Testis (tissue), 3 donors: Measurements from ENCODE around the gene ANAPC13. TPM values are rescaled to one million over a fixed set of nuclear protein-coding genes. Genes with fewer than 3 reads are reported as not detected.

ENCODE experiments used
- DNase-seq: peaks from one replicate; pipeline ENCODE4 v3.0.0-alpha.2; 2019
- H3K27ac ChIP-seq, 2 donors: fragments of 200-600 bp; sonication (generic); one replicate each; pipeline ENCODE4 v1.5.1; 2019
- H3K27me3 ChIP-seq: fragments of 200-600 bp; sonication (generic); one replicate; pipeline ENCODE4 v1.5.1; 2019
- H3K36me3 ChIP-seq: fragments of 200-600 bp; sonication (generic); one replicate; pipeline ENCODE4 v1.5.1; 2017; ENCODE audit warnings: low read depth; ENCODE audit errors: missing control alignments
- H3K4me1 ChIP-seq: fragments of 200-600 bp; sonication (generic); one replicate; pipeline ENCODE4 v1.5.1; 2019
- H3K4me3 ChIP-seq, 2 donors: fragments of 200-600 bp; sonication (generic); one replicate each; pipeline ENCODE4 v1.5.1; 2017 to 2019
- H3K9me3 ChIP-seq: fragments of 200-600 bp; sonication (generic); one replicate; pipeline ENCODE4 v1.5.1; 2017
- CTCF ChIP-seq, 3 experiments: fragments of 450-650 bp in 2 of 3; fragments of 200-600 bp in 1 of 3; sonication (generic) in 1 of 3; IDR thresholded peaks; one replicate each; pipeline ENCODE4 v1.5.1; 2016 to 2019; ENCODE audit warnings: antibody characterized with exemption in 3 of 3, mild to moderate bottlenecking in 2 of 3, moderate library complexity in 1 of 3
- POLR2A ChIP-seq: fragments of 450-650 bp; IDR thresholded peaks from one replicate; pipeline ENCODE4 v1.6.1; 2017; ENCODE audit warnings: antibody characterized with exemption, mild to moderate bottlenecking, moderate library complexity
- WGBS, 2 donors: methylation state at CpG; one replicate each; pipeline ENCODE4 v1.1.5; 2018; 5-methylcytosine and 5-hydroxymethylcytosine counted together
- intact Hi-C: fragments of 100-400 bp; cut with DNase I; formaldehyde crosslinking; loops from one replicate; pipeline ENCODE4 v1.15.1; 2023; ENCODE audit warnings: low total_unique reads
- polyA plus RNA-seq: library from polyadenylated mRNA; stranded (reverse); fragments of 350-450 nt; fragmentation: Illumina TruSeq; extraction: RNeasy Lipid Tissue Mini Kit (QIAGEN cat#74804); gene quantifications from one replicate; pipeline ENCODE4 v1.2.3, GENCODE V29; 2014; ENCODE audit warnings: low read depth, low replicate concordance; ENCODE audit not compliant: insufficient read depth
- total RNA-seq, 2 donors: library from RNA; depleted of rRNA; stranded (reverse); fragments of >200 nt; gene quantifications; one replicate each; pipeline ENCODE4 v1.2.3, GENCODE V29; 2016

The ANAPC13 gene
- total and polyA plus RNA-seq, 3 donors from 2014 or later = 47.8 to 65.6 (median 50.5) TPM

DNA sequence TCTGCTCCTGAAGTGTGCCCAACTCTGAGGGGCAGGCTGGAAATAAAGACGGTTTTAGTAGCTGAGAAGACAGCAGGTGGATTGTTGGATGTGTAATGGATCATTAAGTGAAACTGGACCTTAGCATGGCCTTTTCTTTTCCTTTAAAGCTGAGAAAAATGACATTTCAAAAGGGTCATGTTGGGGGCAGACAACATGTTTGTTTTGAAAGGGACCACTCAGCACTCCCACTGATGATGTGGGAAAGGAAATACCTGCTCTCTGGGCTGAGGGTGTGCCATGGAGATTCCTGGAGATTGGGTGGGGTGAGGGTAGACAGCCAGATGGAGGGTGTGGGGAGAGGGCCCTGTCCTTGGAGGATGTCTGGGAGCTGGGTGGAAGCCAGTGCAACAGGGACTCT, 38.4 kb downstream of the ANAPC13 start:
- Histone ChIP-seq H3K27ac (no peak overlapping the region), H3K4me1 (no peaks in the 10 kb centered on the region), H3K9me3 (no peaks in the 10 kb centered on the region), H3K4me3 (no peak overlapping the region), H3K27me3 (no peaks in the 10 kb centered on the region), H3K36me3 (no peaks in the 10 kb centered on the region)
- TF ChIP-seq POLR2A (no peak), CTCF (IDR thresholded peaks at IDR 0.05) (no peak)
- intact Hi-C loops = no loop called here
- DNase-seq = no peak
- 73 to 75% methylated on average over 1 of the region's 1 CpG for WGBS, 2 donors

- Histone ChIP-seq H3K9me3 (no peaks in the 10 kb centered on the region), H3K36me3 (no peaks in the 10 kb centered on the region), H3K27me3 (no peaks in the 10 kb centered on the region), H3K4me3 (no peak overlapping the region), H3K4me1 (no peaks in the 10 kb centered on the region), H3K27ac (no peak overlapping the region)
- intact Hi-C loops = no loop called here
- WGBS, 2 donors = 52 to 73% methylated on average over 3 of the region's 3 CpGs
- DNase-seq = no peak
- no peak for TF ChIP-seq POLR2A
- TF ChIP-seq CTCF (IDR thresholded peaks at IDR 0.05) = no peak
Observed at GRCh38 chr3:134446800-134447199, 39.0 kb downstream of the ANAPC13 start.

- H3K4me1 ChIP-seq = no peaks in the 10 kb centered on the region
- H3K9me3 ChIP-seq = no peaks in the 10 kb centered on the region
- no peak overlapping the region for H3K27ac ChIP-seq
- 50 to 58% methylated on average over 1 of the region's 1 CpG for WGBS, 2 donors
- TF ChIP-seq CTCF (IDR thresholded peaks at IDR 0.05) = no peak
- no peak for TF ChIP-seq POLR2A
- peak; percentile 24 for DNase-seq
- no peak overlapping the region for H3K4me3 ChIP-seq
- no peaks in the 10 kb centered on the region for H3K36me3 ChIP-seq
- no peaks in the 10 kb centered on the region for H3K27me3 ChIP-seq
- intact Hi-C loops = no loop called here
Observed at GRCh38 chr3:134445636-134446035, 40.1 kb downstream of the ANAPC13 start.

GRCh38 chr3:134445095-134445494, 40.7 kb downstream of the ANAPC13 start:
- TF ChIP-seq CTCF (IDR thresholded peaks at IDR 0.05) (no peak), POLR2A (no peak)
- no peak overlapping the region for H3K27ac ChIP-seq
- DNase-seq = no peak
- H3K4me1 ChIP-seq = no peaks in the 10 kb centered on the region
- H3K9me3 ChIP-seq = no peaks in the 10 kb centered on the region
- H3K27me3 ChIP-seq = no peaks in the 10 kb centered on the region
- WGBS, 2 donors = 69 to 78% methylated on average over 1 of the region's 1 CpG
- intact Hi-C loops = no loop called here
- no peak overlapping the region for H3K4me3 ChIP-seq
- no peaks in the 10 kb centered on the region for H3K36me3 ChIP-seq

DNA sequence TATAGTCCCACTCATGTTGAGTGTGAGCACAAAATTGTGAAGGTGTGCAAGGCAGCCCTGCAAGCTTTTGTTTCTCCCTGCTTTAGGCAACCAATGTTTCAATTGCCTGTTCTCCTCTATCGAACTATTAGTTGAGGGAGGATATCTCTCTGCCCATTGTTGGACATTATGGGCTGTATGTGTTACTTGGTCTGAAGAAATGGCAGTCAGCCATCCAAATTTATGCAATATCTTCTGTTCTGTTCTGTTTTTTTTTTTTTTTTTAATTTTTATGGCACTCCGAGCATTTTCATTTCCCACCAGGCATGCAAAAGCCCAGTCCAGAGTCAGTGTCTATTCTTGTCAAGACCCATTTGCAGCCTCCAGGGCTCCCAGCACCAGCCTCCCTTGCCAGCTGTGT, 44.0 kb downstream of the ANAPC13 start:
- no peak for DNase-seq
- 80 to 83% methylated on average over 2 of the region's 2 CpGs for WGBS, 2 donors
- Histone ChIP-seq H3K27ac (no peak overlapping the region), H3K36me3 (no peaks in the 10 kb centered on the region), H3K4me1 (no peaks in the 10 kb centered on the region), H3K4me3 (no peak overlapping the region), H3K27me3 (no peaks in the 10 kb centered on the region), H3K9me3 (no peaks in the 10 kb centered on the region)
- intact Hi-C loops = no loop called here
- TF ChIP-seq POLR2A (no peak), CTCF (IDR thresholded peaks at IDR 0.05) (no peak)
